22Rv1 (cell line): ENCODE results near the gene PARD3.

Experiments
- CTCF ChIP-seq: fragments of 450-650 bp; IDR thresholded peaks from 2 replicates; pipeline ENCODE4 v1.5.1; 2017; ENCODE audit warnings: mild to moderate bottlenecking
- ZFX ChIP-seq: fragments of 450-650 bp; IDR thresholded peaks from 2 replicates; pipeline ENCODE4 v1.6.1; 2017; ENCODE audit warnings: antibody characterized with exemption, borderline replicate concordance

DNA sequence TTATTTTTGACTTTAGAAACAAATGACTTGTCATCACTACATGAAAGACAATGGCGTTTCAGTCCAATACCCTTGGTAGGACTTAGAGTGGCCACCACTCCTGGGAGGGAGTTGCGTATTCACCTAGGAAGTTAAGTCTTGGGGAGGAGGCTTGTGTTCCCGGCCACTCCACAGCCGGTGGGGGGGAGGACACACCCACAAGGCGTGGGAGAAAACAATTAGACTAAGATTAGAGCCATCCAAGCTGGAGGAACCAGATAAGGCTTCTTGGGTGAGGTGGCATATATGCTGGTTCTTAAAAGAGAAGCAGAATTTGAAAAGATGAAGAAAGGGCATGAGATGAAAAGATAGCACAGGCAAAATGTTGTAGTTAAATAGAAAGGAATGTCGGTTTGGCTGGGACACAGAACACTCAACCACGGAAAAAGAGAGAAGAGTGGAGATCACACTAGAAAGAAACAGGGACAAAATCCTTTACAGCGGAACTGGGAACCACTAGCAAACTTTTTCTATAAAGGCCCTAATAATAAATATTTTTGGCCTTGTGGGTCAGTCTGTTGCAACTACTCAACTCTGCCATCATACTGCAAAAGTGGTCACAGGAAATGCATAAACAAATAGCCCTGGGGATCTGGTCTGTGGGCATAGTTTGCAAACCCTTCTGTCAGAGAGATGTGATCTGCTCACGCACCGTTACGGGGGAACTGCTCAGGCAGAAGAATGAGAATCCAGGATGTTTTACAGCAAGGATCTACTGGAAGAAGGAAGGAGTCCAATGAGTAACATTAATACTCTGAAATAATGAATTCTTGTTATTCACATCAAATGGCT is 651.8 kb downstream of the PARD3 start:
- no peak for TF ChIP-seq CTCF
- TF ChIP-seq ZFX, result no peak
